PC-9 (cell line): Measurements from ENCODE around the gene SULT1C4.

Experiments used
- EZH2 ChIP-seq: fragments of 200-600 bp; sonication (generic); IDR thresholded peaks from 2 replicates; pipeline ENCODE4 v1.8.0; 2017; ENCODE audit warnings: antibody characterized with exemption, low read depth
- TF ChIP-seq, protein P1 (sequence below): fragments of 200-600 bp; sonication (generic); conservative IDR thresholded peaks from 2 replicates; pipeline ENCODE4 v1.6.1; 2017; ENCODE audit warnings: mixed run types, antibody characterized with exemption, mild to moderate bottlenecking, moderate library complexity

DNA sequence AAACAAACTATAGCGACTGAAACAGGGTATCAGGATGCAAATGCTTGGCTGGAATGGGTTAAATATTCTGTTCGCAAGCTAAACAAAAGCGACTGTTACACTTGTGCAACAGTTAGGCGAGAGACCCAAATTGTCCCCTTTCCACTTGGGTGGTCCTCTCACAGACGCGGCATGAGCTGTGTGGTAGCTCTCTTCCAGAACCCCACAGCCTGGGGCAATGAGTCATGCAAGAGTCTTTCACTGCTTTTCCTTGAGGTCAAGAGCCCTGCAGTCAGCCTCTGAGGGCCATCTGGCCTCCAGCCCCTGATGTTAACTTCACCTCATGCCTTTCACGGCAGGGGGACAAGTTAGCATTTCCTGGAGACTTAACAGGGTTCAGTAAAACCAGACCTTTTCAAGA lies 25.7 kb downstream of the SULT1C4 start:
- TF ChIP-seq EZH2: no peak
- TF ChIP-seq, protein P1, sequence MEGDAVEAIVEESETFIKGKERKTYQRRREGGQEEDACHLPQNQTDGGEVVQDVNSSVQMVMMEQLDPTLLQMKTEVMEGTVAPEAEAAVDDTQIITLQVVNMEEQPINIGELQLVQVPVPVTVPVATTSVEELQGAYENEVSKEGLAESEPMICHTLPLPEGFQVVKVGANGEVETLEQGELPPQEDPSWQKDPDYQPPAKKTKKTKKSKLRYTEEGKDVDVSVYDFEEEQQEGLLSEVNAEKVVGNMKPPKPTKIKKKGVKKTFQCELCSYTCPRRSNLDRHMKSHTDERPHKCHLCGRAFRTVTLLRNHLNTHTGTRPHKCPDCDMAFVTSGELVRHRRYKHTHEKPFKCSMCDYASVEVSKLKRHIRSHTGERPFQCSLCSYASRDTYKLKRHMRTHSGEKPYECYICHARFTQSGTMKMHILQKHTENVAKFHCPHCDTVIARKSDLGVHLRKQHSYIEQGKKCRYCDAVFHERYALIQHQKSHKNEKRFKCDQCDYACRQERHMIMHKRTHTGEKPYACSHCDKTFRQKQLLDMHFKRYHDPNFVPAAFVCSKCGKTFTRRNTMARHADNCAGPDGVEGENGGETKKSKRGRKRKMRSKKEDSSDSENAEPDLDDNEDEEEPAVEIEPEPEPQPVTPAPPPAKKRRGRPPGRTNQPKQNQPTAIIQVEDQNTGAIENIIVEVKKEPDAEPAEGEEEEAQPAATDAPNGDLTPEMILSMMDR: no peak
